MCF 10A (cell line): ENCODE measurements around the gene FGD5. TPM values are rescaled to one million over a fixed set of nuclear protein-coding genes. Genes with fewer than 3 reads are reported as not detected.

ENCODE experiments used
- BruUV-seq: library from RNA; stranded (reverse); fragments of 400-500 nt; replicated peaks from 2 replicates; lab custom pipeline; 2021; lab: Mats Ljungman, UMichigan
- CTCF ChIA-PET: fragments of 300-600 bp; sonication (Branson Sonifier 250); formaldehyde crosslinking; extraction: SDS; loops from one replicate; lab custom pipeline; 2021; ENCODE audit warnings: antibody characterized with exemption, inconsistent platforms; lab: Yijun Ruan, JAX
- POLR2A ChIA-PET: fragments of 300-600, 350-650 bp; sonication (Branson Sonifier 250); formaldehyde crosslinking; extraction: SDS; loops from one replicate; lab custom pipeline; 2020; ENCODE audit warnings: antibody characterized with exemption, inconsistent platforms; lab: Yijun Ruan, JAX
- DNase-seq: peaks from one replicate; pipeline ENCODE4 v3.0.0-alpha.2; 2018; ENCODE audit not compliant: unreplicated experiment
- H3K27ac Mint-ChIP-seq: one replicate; pipeline ENCODE4 v1.8.0; 2022; ENCODE audit warnings: mild to moderate bottlenecking, low read depth, mixed read lengths; ENCODE audit not compliant: unreplicated experiment
- H3K27me3 Mint-ChIP-seq: one replicate; pipeline ENCODE4 v1.8.0; 2022; ENCODE audit warnings: mixed read lengths; ENCODE audit not compliant: insufficient read depth, unreplicated experiment
- H3K36me3 Mint-ChIP-seq: one replicate; pipeline ENCODE4 v1.8.0; 2022; ENCODE audit warnings: mild to moderate bottlenecking, moderate library complexity, mixed read lengths; ENCODE audit not compliant: insufficient read depth, unreplicated experiment
- H3K4me1 Mint-ChIP-seq: one replicate; pipeline ENCODE4 v1.8.0; 2022; ENCODE audit warnings: mixed read lengths; ENCODE audit not compliant: insufficient read depth, unreplicated experiment
- H3K4me3 Mint-ChIP-seq: one replicate; pipeline ENCODE4 v1.8.0; 2022; ENCODE audit warnings: mild to moderate bottlenecking, moderate library complexity, mixed read lengths; ENCODE audit not compliant: unreplicated experiment
- H3K9me3 Mint-ChIP-seq: one replicate; pipeline ENCODE4 v1.8.0; 2022; ENCODE audit warnings: mixed read lengths; ENCODE audit not compliant: unreplicated experiment
- intact Hi-C: fragments of 100-400 bp; cut with micrococcal nuclease; formaldehyde crosslinking; loops from 2 replicates; pipeline ENCODE4 v1.14.1; 2022
- total RNA-seq: library from RNA; stranded (reverse); gene quantifications from 2 replicates; pipeline ENCODE4 v1.2.3, GENCODE V29; 2022
- TF ChIP-seq, protein P1 (sequence below): fragments of 200-600 bp; IDR thresholded peaks from one replicate; pipeline ENCODE4 v1.8.0; 2022; ENCODE audit warnings: antibody characterized with exemption, mild to moderate bottlenecking; ENCODE audit not compliant: unreplicated experiment

Gene FGD5
- total RNA-seq, 1 experiment from 2014 or later = not detected

DNA sequence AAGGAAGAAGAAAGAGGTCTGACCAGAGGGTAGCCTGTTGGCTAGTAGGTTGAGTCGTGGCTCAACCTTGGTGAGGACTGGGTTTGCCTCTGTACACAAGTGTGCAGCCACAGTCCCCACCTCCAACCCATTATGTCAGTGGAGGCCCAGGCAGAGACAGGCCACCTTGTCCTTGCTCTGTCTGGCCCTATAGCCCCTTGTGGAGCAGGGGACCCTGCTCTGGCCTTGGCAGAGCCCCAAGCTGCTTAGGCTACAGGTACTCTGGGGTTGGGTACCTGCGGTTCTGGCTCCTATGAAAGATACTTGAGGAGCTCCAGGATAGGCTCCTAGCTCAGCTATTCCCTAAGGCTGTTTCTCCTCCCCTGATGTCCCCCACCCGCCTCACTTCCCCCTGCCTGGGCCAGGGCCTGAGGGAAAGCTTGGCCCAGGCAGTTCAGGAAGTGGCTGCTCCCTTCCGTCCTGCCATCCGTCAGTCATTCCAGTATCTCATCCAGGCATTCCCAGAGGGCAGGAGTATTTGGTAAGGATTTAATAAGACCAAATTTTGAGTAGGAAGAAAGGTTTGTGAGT lies 44.0 kb downstream of the FGD5 start:
- Mint-ChIP-seq H3K9me3 (no peaks in the 10 kb centered on the region), H3K27ac (no peak overlapping the region), H3K4me1 (no peaks in the 10 kb centered on the region), H3K36me3 (no peaks in the 10 kb centered on the region), H3K27me3 (peaks cover 39% of the 10 kb centered on the region), H3K4me3 (no peak overlapping the region)
- no peak for DNase-seq
- no TSS peak for BruUV-seq
- TF ChIP-seq, protein P1, sequence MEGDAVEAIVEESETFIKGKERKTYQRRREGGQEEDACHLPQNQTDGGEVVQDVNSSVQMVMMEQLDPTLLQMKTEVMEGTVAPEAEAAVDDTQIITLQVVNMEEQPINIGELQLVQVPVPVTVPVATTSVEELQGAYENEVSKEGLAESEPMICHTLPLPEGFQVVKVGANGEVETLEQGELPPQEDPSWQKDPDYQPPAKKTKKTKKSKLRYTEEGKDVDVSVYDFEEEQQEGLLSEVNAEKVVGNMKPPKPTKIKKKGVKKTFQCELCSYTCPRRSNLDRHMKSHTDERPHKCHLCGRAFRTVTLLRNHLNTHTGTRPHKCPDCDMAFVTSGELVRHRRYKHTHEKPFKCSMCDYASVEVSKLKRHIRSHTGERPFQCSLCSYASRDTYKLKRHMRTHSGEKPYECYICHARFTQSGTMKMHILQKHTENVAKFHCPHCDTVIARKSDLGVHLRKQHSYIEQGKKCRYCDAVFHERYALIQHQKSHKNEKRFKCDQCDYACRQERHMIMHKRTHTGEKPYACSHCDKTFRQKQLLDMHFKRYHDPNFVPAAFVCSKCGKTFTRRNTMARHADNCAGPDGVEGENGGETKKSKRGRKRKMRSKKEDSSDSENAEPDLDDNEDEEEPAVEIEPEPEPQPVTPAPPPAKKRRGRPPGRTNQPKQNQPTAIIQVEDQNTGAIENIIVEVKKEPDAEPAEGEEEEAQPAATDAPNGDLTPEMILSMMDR = no peak
- ChIA-PET CTCF (interaction anchor here (0.8 kb wide), 1 partner anchor 12 kb away, joined by 3 read pairs; no protein-coding TSS in a partner anchor), POLR2A (no interaction called here)
- intact Hi-C loops = no loop called here

DNA sequence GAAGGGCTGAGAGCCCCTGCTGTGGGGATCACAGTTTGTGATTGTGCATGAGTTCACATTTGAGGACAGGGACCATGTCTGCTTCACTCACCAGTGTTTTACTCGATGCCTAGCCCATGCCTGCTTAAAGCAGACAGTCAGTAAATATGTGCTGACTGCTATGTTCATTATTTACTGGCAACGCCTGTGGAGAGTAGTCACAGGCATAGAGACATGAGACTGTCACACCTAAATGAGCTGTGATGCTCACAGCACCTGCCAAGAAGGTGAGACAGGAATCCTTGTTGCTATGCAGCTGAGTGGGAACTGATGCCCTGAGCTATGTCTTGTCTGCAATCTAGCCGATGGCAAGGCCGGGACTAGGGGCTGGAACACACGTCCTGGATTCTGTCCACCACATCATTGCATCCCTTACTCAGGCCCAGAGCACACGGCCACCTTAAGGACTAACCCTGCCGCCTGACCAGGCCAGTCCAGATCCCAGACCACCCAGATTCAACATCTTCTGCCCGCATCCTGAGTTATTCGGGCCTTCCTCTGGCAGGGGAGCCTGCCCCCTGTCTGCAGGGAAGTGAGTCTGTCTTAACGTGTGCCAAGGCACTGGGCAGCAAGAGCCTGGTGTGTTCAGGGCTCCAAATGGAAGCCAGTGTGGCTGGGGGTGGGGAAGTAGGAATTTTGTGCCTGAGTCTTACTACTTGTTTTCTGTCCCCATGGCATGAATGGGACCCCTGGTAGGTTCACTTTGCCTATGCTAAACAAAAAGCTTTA lies 44.8 kb downstream of the FGD5 start:
- Mint-ChIP-seq H3K27ac (no peak overlapping the region), H3K36me3 (no peaks in the 10 kb centered on the region), H3K4me3 (no peak overlapping the region), H3K4me1 (no peaks in the 10 kb centered on the region), H3K27me3 (peaks cover 36% of the 10 kb centered on the region), H3K9me3 (no peaks in the 10 kb centered on the region)
- TF ChIP-seq, protein P1 = no peak
- ChIA-PET CTCF (interaction anchor here (0.7 to 1.1 kb wide), 3 partner anchors 11 to 75 kb away, joined by 3 to 4 read pairs (median 3); no protein-coding TSS in a partner anchor), POLR2A (no interaction called here)
- DNase-seq = no peak
- intact Hi-C loops = no loop called here
- no TSS peak for BruUV-seq

DNA sequence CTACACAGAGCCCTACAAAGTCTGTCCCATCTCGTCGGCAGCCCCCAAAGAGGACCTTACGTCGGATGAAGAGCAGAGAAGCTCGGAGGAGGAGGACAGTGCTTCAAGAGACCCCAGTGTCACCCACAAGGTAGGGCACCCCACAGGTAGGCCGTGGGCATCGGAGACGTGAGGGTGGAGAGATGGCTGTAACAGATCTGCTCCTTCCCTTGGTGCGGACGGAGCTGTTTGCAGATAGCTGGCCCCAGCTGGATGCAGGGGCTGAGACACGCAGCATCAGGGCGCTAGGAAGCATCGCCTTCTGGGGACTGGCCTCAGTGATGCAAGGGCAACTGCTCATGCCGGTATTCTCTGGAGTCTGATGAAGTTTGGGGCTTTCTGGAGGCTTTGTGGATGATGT lies 45.4 kb downstream of the FGD5 start:
- TF ChIP-seq, protein P1 = no peak
- BruUV-seq = no TSS peak
- CTCF ChIA-PET = interaction anchor here (0.7 to 1.1 kb wide), 2 partner anchors 14 to 75 kb away, joined by 3 to 4 read pairs; no protein-coding TSS in a partner anchor
- H3K9me3 Mint-ChIP-seq = no peaks in the 10 kb centered on the region
- H3K4me1 Mint-ChIP-seq = no peaks in the 10 kb centered on the region
- POLR2A ChIA-PET = interaction anchor here (0.6 kb wide), 1 partner anchor 46 kb away, joined by 3 read pairs; no protein-coding TSS in a partner anchor
- no peak overlapping the region for H3K27ac Mint-ChIP-seq
- H3K4me3 Mint-ChIP-seq = no peak overlapping the region
- DNase-seq = no peak
- peaks cover 42% of the 10 kb centered on the region for H3K27me3 Mint-ChIP-seq
- no peaks in the 10 kb centered on the region for H3K36me3 Mint-ChIP-seq
- intact Hi-C loops = no loop called here

DNA sequence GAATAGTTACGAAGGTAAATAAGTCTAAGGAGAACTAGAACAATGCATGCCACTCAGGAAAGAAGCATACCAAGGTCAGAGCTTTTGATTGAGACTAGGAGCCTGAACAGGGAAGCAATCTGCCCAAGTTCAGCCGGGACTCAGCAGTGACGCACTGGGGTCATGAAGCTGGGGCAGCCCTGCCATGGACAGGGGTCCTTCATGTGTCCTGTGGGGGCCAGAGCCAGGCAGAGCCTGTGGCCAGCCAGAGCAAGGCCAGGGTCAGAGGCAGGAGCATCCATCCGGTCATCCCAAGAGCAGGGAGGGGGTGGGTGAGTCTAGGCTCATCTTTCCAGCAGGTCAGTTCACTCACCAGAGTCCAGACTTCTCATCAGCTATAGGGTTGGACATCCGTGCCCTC lies 47.9 kb downstream of the FGD5 start:
- H3K4me1 Mint-ChIP-seq = no peaks in the 10 kb centered on the region
- H3K27me3 Mint-ChIP-seq = peaks cover 43% of the 10 kb centered on the region
- TF ChIP-seq, protein P1 = no peak
- ChIA-PET CTCF (no interaction called here), POLR2A (no interaction called here)
- no peak overlapping the region for H3K4me3 Mint-ChIP-seq
- H3K36me3 Mint-ChIP-seq = no peaks in the 10 kb centered on the region
- no peak overlapping the region for H3K27ac Mint-ChIP-seq
- BruUV-seq = no TSS peak
- DNase-seq = no peak
- intact Hi-C loops = no loop called here
- H3K9me3 Mint-ChIP-seq = no peaks in the 10 kb centered on the region
